SK-N-SH treated with all-trans-retinoic acid at 6 μM for 48 hours (cell line): Measurements from ENCODE around the gene NFIA.

Experiments
- ATAC-seq: fragments of 200-7000 bp; cut with Tn5 transposase; 3 replicates; pipeline ENCODE4 v1.9.1; 2020; ENCODE audit warnings: mild to moderate bottlenecking, moderate library complexity
- ARNTL ChIP-seq: fragments of 450-650 bp; formaldehyde crosslinking; IDR thresholded peaks from 2 replicates; pipeline ENCODE4 v1.5.0; 2020; ENCODE audit warnings: low read depth, mild to moderate bottlenecking, moderate library complexity, borderline replicate concordance
- BACH2 ChIP-seq: fragments of 250-450 bp; sonication (Bioruptor Pico); IDR thresholded peaks from 2 replicates; pipeline ENCODE4 v1.9.0; 2021; ENCODE audit warnings: mild to moderate bottlenecking, borderline replicate concordance
- CSDC2 ChIP-seq: fragments of 250-450 bp; sonication (Bioruptor Pico); IDR thresholded peaks from 2 replicates; pipeline ENCODE4 v1.5.0; 2020; ENCODE audit warnings: mild to moderate bottlenecking, moderate library complexity
- ESRRG ChIP-seq: fragments of 250-450 bp; sonication (Bioruptor Pico); IDR thresholded peaks from 2 replicates; pipeline ENCODE4 v1.6.1; 2021; ENCODE audit warnings: mild to moderate bottlenecking
- GLIS3 ChIP-seq: fragments of 250-450 bp; sonication (Bioruptor Pico); IDR thresholded peaks from 2 replicates; pipeline ENCODE4 v1.5.0; 2020; ENCODE audit warnings: mild to moderate bottlenecking, moderate library complexity
- ISL1 ChIP-seq: fragments of 250-450 bp; sonication (Bioruptor Pico); IDR thresholded peaks from 2 replicates; pipeline ENCODE4 v2.1.2; 2022; ENCODE audit warnings: mild to moderate bottlenecking, moderate library complexity
- OSR1 ChIP-seq: fragments of 250-450 bp; sonication (Bioruptor Pico); IDR thresholded peaks from 2 replicates; pipeline ENCODE4 v1.8.0; 2022; ENCODE audit warnings: moderate library complexity, mild to moderate bottlenecking, inconsistent platforms
- POU6F1 ChIP-seq: fragments of 250-450 bp; sonication (Bioruptor Pico); IDR thresholded peaks from 2 replicates; pipeline ENCODE4 v1.8.0; 2021; ENCODE audit warnings: low read depth, mild to moderate bottlenecking, moderate library complexity, borderline replicate concordance
- PPARA ChIP-seq: fragments of 250-450 bp; sonication (Bioruptor Pico); IDR thresholded peaks from 2 replicates; pipeline ENCODE4 v1.5.0; 2020; ENCODE audit warnings: mild to moderate bottlenecking, borderline replicate concordance
- RARB ChIP-seq: fragments of 250-450 bp; sonication (Bioruptor Pico); IDR thresholded peaks from 2 replicates; pipeline ENCODE4 v1.8.0; 2021; ENCODE audit warnings: mild to moderate bottlenecking, moderate library complexity
- SNAI2 ChIP-seq: fragments of 250-450 bp; sonication (Bioruptor Pico); IDR thresholded peaks from 2 replicates; pipeline ENCODE4 v1.5.0; 2020; ENCODE audit warnings: mild to moderate bottlenecking, moderate library complexity
- TOX ChIP-seq: fragments of 250-450 bp; sonication (Bioruptor Pico); IDR thresholded peaks from 2 replicates; pipeline ENCODE4 v1.8.0; 2021; ENCODE audit warnings: mild to moderate bottlenecking, moderate library complexity, borderline replicate concordance
- TSHZ2 ChIP-seq: fragments of 250-450 bp; sonication (Bioruptor Pico); IDR thresholded peaks from 2 replicates; pipeline ENCODE4 v1.5.0; 2020; ENCODE audit warnings: mild to moderate bottlenecking, moderate library complexity
- ZC3H10 ChIP-seq: fragments of 250-450 bp; sonication (Bioruptor Pico); IDR thresholded peaks from 2 replicates; pipeline ENCODE4 v1.5.1; 2021; ENCODE audit warnings: mild to moderate bottlenecking, moderate library complexity
- ZFP3 ChIP-seq: fragments of 250-450 bp; sonication (Bioruptor Pico); IDR thresholded peaks from 2 replicates; pipeline ENCODE4 v1.5.0; 2020; ENCODE audit warnings: mild to moderate bottlenecking, moderate library complexity
- ZFP30 ChIP-seq: fragments of 450-650 bp; formaldehyde crosslinking; IDR thresholded peaks from 2 replicates; pipeline ENCODE4 v1.5.0; 2022; ENCODE audit warnings: mild to moderate bottlenecking, moderate library complexity
- ZNF565 ChIP-seq: fragments of 450-650 bp; formaldehyde crosslinking; conservative IDR thresholded peaks from 2 replicates; pipeline ENCODE4 v1.5.0; 2020; ENCODE audit warnings: low read depth, mild to moderate bottlenecking, moderate library complexity
- ZNF8 ChIP-seq: fragments of 450-650 bp; formaldehyde crosslinking; IDR thresholded peaks from 2 replicates; pipeline ENCODE4 v1.5.0; 2020; ENCODE audit warnings: mild to moderate bottlenecking, moderate library complexity
- TF ChIP-seq, protein P1 (sequence below): fragments of 250-450 bp; sonication (Bioruptor Pico); IDR thresholded peaks from 2 replicates; pipeline ENCODE4 v1.5.1; 2020; ENCODE audit warnings: low read depth, mild to moderate bottlenecking, moderate library complexity
- TF ChIP-seq, protein P2 (sequence below): fragments of 250-450 bp; sonication (Bioruptor Pico); IDR thresholded peaks from 2 replicates; pipeline ENCODE4 v1.8.0; 2020; ENCODE audit warnings: mild to moderate bottlenecking, moderate library complexity, borderline replicate concordance

Gene NFIA

GRCh38 chr1:61165402-61165801 is 83.0 kb downstream of the NFIA start:
- ATAC-seq, result no peak
- no peak for TF ChIP-seq POU6F1
- no peak for TF ChIP-seq TSHZ2 (CRISPR knock-in tag)
- no peak for TF ChIP-seq PPARA (CRISPR knock-in tag)
- TF ChIP-seq ZC3H10 (CRISPR knock-in tag), result no peak
- no peak for TF ChIP-seq TOX (CRISPR knock-in tag)

GRCh38 chr1:61167309-61167708 is 84.9 kb downstream of the NFIA start:
- peak; percentile 62 for ATAC-seq
- TF ChIP-seq BACH2, result no peak
- no peak for TF ChIP-seq CSDC2 (CRISPR knock-in tag)
- no peak for TF ChIP-seq ZNF565 (CRISPR knock-in tag)
- TF ChIP-seq SNAI2 (CRISPR knock-in tag), result no peak
- TF ChIP-seq RARB (CRISPR knock-in tag), result no peak
- TF ChIP-seq PPARA (CRISPR knock-in tag), result no peak

DNA sequence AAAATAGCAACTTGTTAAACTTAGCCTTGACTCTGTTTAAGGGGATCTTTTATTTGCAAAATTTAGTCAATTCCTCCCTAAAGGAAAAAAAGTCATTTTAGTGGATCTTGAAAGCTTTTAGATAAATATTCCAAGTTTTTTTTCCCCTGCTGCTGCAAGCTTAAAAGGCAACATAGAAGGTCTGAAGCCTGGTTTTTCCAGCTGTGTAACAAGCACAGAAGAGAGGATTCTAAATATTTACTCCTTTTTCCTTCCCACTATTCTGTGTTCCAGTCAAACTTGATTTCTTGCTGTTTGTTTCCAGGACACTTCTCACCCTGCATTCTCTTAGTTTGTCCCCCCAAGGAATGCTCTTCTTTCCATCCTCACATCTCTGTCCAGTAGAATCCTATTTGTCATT is 86.7 kb downstream of the NFIA start:
- no peak for ATAC-seq
- TF ChIP-seq TSHZ2 (CRISPR knock-in tag), result no peak
- TF ChIP-seq RARB (CRISPR knock-in tag), result no peak
- no peak for TF ChIP-seq ZFP3
- TF ChIP-seq GLIS3 (CRISPR knock-in tag), result no peak
- TF ChIP-seq ISL1, result no peak
- TF ChIP-seq ZNF8 (CRISPR knock-in tag), result no peak
- no peak for TF ChIP-seq OSR1 (CRISPR knock-in tag)
- no peak for TF ChIP-seq CSDC2 (CRISPR knock-in tag)
- TF ChIP-seq POU6F1, result no peak
- no peak for TF ChIP-seq ESRRG
- TF ChIP-seq, protein P1, sequence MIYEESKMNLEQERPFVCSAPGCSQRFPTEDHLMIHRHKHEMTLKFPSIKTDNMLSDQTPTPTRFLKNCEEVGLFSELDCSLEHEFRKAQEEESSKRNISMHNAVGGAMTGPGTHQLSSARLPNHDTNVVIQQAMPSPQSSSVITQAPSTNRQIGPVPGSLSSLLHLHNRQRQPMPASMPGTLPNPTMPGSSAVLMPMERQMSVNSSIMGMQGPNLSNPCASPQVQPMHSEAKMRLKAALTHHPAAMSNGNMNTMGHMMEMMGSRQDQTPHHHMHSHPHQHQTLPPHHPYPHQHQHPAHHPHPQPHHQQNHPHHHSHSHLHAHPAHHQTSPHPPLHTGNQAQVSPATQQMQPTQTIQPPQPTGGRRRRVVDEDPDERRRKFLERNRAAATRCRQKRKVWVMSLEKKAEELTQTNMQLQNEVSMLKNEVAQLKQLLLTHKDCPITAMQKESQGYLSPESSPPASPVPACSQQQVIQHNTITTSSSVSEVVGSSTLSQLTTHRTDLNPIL (CRISPR knock-in tag), result no peak
- TF ChIP-seq, protein P2, sequence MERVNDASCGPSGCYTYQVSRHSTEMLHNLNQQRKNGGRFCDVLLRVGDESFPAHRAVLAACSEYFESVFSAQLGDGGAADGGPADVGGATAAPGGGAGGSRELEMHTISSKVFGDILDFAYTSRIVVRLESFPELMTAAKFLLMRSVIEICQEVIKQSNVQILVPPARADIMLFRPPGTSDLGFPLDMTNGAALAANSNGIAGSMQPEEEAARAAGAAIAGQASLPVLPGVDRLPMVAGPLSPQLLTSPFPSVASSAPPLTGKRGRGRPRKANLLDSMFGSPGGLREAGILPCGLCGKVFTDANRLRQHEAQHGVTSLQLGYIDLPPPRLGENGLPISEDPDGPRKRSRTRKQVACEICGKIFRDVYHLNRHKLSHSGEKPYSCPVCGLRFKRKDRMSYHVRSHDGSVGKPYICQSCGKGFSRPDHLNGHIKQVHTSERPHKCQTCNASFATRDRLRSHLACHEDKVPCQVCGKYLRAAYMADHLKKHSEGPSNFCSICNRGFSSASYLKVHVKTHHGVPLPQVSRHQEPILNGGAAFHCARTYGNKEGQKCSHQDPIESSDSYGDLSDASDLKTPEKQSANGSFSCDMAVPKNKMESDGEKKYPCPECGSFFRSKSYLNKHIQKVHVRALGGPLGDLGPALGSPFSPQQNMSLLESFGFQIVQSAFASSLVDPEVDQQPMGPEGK (CRISPR knock-in tag), result no peak
- TF ChIP-seq TOX (CRISPR knock-in tag), result no peak
- TF ChIP-seq ZC3H10 (CRISPR knock-in tag), result no peak
- TF ChIP-seq ZFP30 (CRISPR knock-in tag), result no peak
- TF ChIP-seq ARNTL (CRISPR knock-in tag), result no peak
- TF ChIP-seq, all 23 proteins: peak for 0
